Peyer's patch (tissue), 4 donors: Measurements from ENCODE around the gene MCF2L2.

Experiments used
- CTCF ChIP-seq, 6 experiments: fragments of 450-650 bp in 4 of 6; fragments of 200-600 bp in 2 of 6; sonication (generic) in 1 of 6; IDR thresholded peaks; one replicate each; pipeline ENCODE4 v1.5.1; 2017 to 2019; ENCODE audit warnings: antibody characterized with exemption in 6 of 6, mild to moderate bottlenecking in 3 of 6, moderate library complexity in 1 of 6
- POLR2A ChIP-seq, 2 donors: fragments of 450-650 bp; IDR thresholded peaks; one replicate each; pipeline ENCODE4 v1.5.1; 2017; ENCODE audit warnings: antibody characterized with exemption in 2 of 2, mild to moderate bottlenecking in 2 of 2, moderate library complexity in 2 of 2

DNA sequence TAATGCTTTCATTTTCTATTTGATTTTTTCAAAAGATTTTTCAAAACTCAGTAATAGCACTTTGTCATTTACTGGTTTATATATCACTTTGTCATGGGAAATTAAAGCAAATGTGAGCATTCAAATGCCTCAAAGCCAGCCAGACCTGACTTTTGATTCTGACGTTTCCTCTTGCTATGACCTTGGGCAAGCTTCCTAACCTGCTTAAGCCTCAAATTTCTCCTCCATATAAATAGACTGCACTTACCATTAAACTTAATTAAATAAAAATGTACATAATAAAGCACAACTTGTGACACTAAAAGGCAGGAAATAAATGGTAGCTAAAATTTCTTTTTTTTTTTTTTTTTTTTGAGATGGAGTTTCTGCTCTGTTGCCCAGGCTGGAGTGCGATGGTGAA lies 19.2 kb downstream of the MCF2L2 start:
- TF ChIP-seq POLR2A (IDR thresholded peaks at IDR 0.05): no peak
- no peak for TF ChIP-seq CTCF (IDR thresholded peaks at IDR 0.05)
